ENCODE data around the gene GARS1.

GARS1 gene

GRCh38 chr7:30682212-30683083 is 87.8 kb downstream of the GARS1 start, which contains the start of gene CRHR2:
Gene CRHR2 (minus strand): TSS chr7:30682456. CDS start chr7:30682280, 176 bp downstream.
- no peak within 1 kb of the TSS for H3K4me3 ChIP-seq (ENCODE audit: low read length)
- TF ChIP-seq, protein P1, sequence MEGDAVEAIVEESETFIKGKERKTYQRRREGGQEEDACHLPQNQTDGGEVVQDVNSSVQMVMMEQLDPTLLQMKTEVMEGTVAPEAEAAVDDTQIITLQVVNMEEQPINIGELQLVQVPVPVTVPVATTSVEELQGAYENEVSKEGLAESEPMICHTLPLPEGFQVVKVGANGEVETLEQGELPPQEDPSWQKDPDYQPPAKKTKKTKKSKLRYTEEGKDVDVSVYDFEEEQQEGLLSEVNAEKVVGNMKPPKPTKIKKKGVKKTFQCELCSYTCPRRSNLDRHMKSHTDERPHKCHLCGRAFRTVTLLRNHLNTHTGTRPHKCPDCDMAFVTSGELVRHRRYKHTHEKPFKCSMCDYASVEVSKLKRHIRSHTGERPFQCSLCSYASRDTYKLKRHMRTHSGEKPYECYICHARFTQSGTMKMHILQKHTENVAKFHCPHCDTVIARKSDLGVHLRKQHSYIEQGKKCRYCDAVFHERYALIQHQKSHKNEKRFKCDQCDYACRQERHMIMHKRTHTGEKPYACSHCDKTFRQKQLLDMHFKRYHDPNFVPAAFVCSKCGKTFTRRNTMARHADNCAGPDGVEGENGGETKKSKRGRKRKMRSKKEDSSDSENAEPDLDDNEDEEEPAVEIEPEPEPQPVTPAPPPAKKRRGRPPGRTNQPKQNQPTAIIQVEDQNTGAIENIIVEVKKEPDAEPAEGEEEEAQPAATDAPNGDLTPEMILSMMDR (IDR thresholded peaks at IDR 0.05; ENCODE audit: insufficient read depth, low read depth, low read length, missing control alignments) = no peak
- DNase-seq (ENCODE audit: low read depth) = no peak

DNA sequence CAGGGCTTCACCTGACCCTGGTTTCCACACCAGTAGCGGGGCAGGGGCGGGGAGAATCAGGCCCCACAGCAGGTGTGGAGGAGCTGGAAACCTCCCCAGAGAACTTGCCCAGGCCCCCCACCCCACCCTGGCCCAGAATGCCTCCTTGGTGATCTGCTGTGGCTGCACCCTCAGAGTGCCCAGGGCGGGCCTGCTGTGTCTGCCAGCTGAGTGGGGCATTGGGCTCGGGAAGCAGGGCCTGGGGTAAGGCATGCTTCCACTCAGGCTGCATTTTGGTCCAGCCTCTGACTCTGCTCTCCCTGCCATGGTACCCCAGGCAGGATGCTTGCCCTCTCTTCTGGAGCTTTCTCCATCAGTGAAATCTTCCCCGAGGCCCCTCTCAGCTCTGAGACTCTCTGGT is 88.6 kb downstream of the GARS1 start:
- no peak for DNase-seq (ENCODE audit: low read depth)
- TF ChIP-seq, protein P1 (IDR thresholded peaks at IDR 0.05; ENCODE audit: insufficient read depth, low read depth, low read length, missing control alignments) = no peak
- no peak overlapping the region for H3K4me3 ChIP-seq (ENCODE audit: low read length)
